Peyer's patch (tissue), 4 donors: Measurements from ENCODE around the gene TUB. TPM values are rescaled to one million over a fixed set of nuclear protein-coding genes. Genes with fewer than 3 reads are reported as not detected.

Experiments used
- DNase-seq, 3 donors: peaks; one replicate each; pipeline ENCODE4 v3.0.0-alpha.2; 2017 to 2019
- H3K27ac ChIP-seq, 4 donors: fragments of 200-600 bp; sonication (generic); one replicate each; pipeline ENCODE4 v1.5.1; 2016 to 2019
- H3K27me3 ChIP-seq, 2 donors: fragments of 200-600 bp; sonication (generic); one replicate each; pipeline ENCODE4 v1.5.1; 2019
- H3K36me3 ChIP-seq, 3 donors: fragments of 200-600 bp; sonication (generic); one replicate each; pipeline ENCODE4 v1.5.1; 2016 to 2019
- H3K4me1 ChIP-seq, 4 donors: fragments of 200-600 bp; sonication (generic); one replicate each; pipeline ENCODE4 v1.5.1; 2016 to 2019
- H3K4me3 ChIP-seq, 4 donors: fragments of 200-600 bp; sonication (generic); 1 replicate in 3 of 4; 2 replicates in 1 of 4; pipeline ENCODE4 v1.5.1; 2016 to 2019; ENCODE audit warnings: mild to moderate bottlenecking in 1 of 4
- H3K9me3 ChIP-seq, 4 donors: fragments of 200-600 bp; sonication (generic); one replicate each; pipeline ENCODE4 v1.5.1; 2016 to 2019; ENCODE audit warnings: mild to moderate bottlenecking in 1 of 4
- CTCF ChIP-seq, 6 experiments: fragments of 450-650 bp in 4 of 6; fragments of 200-600 bp in 2 of 6; sonication (generic) in 1 of 6; IDR thresholded peaks; one replicate each; pipeline ENCODE4 v1.5.1; 2017 to 2019; ENCODE audit warnings: antibody characterized with exemption in 6 of 6, mild to moderate bottlenecking in 3 of 6, moderate library complexity in 1 of 6
- POLR2A ChIP-seq, 2 donors: fragments of 450-650 bp; IDR thresholded peaks; one replicate each; pipeline ENCODE4 v1.5.1; 2017; ENCODE audit warnings: antibody characterized with exemption in 2 of 2, mild to moderate bottlenecking in 2 of 2, moderate library complexity in 2 of 2
- total RNA-seq, 4 donors: library from RNA; depleted of rRNA; stranded (reverse); fragments of >200 nt; gene quantifications; one replicate each; pipeline ENCODE4 v1.1.0, GENCODE V29; 2016

Gene TUB
- total RNA-seq, 4 donors from 2014 or later: 0.18 to 11.6 (median 2.4) TPM

- peak; percentile 29 to 76 (median 75) for DNase-seq
- Histone ChIP-seq H3K9me3 (no peaks in the 10 kb centered on the region), H3K4me1 (peaks cover 0 to 9% (median 3%) of the 10 kb centered on the region in 4 donors), H3K27ac (no peak overlapping the region), H3K27me3 (no peaks in the 10 kb centered on the region), H3K4me3 (no peak overlapping the region), H3K36me3 (no peaks in the 10 kb centered on the region)
- TF ChIP-seq POLR2A (IDR thresholded peaks at IDR 0.05) (no peak), CTCF (IDR thresholded peaks at IDR 0.05) (peak; percentile 65 to 84 (median 82))
These were observed 47.5 kb upstream of the TUB start for GRCh38 chr11:8033305-8034105.

- peaks cover 0 to 9% (median 3%) of the 10 kb centered on the region in 4 donors for H3K4me1 ChIP-seq
- no peaks in the 10 kb centered on the region for H3K36me3 ChIP-seq
- no peaks in the 10 kb centered on the region for H3K27me3 ChIP-seq
- TF ChIP-seq POLR2A (IDR thresholded peaks at IDR 0.05) (no peak), CTCF (IDR thresholded peaks at IDR 0.05) (no peak)
- H3K9me3 ChIP-seq: no peaks in the 10 kb centered on the region
- H3K4me3 ChIP-seq: no peak overlapping the region
- no peak overlapping the region for H3K27ac ChIP-seq
- DNase-seq: peak in 1 of 3 donors; percentile 30
These were observed 46.9 kb upstream of the TUB start for GRCh38 chr11:8034106-8034585.

DNA sequence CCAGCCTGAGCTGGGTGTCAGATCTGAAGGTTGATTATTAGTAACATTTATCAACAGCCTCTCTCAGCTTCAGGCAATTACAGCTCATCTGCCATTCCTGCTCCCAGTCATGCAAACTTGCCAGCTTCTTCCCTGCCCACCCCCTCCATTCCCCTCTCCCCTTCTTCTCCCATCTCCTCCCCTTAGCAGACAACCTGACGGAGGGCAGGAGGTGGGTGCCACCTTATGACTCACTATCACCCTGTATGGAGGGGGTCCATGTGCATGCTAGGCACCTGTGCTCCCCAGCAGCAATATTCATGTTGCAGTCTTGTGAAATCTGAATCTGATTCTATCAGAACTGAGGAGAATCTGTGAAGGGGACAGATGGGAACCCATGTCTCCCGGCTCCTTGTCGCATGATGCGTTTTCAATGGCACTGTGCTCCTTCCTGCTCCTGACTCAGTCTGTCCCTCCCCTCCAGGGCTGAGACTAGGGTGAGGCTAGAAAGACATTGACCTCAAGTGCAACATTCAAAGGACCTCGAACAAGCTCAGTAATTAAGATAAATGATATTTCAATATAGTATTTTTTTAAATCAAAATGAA is 46.3 kb upstream of the TUB start:
- peak in 1 of 3 donors; percentile 67 for DNase-seq

GRCh38 chr11:8035200-8035855 is 45.7 kb upstream of the TUB start:
- H3K27me3 ChIP-seq: no peaks in the 10 kb centered on the region
- DNase-seq: peak in 1 of 3 donors; percentile 40
- no peak overlapping the region for H3K27ac ChIP-seq
- H3K9me3 ChIP-seq: no peaks in the 10 kb centered on the region
- H3K36me3 ChIP-seq: no peaks in the 10 kb centered on the region
- H3K4me3 ChIP-seq: no peak overlapping the region
- peaks cover 0 to 9% (median 3%) of the 10 kb centered on the region in 4 donors for H3K4me1 ChIP-seq
- TF ChIP-seq CTCF (IDR thresholded peaks at IDR 0.05) (no peak), POLR2A (IDR thresholded peaks at IDR 0.05) (no peak)

More for the DNA sequence above, 46.3 kb upstream of the TUB start:
- Histone ChIP-seq H3K9me3 (no peaks in the 10 kb centered on the region), H3K4me1 (peaks cover 0 to 9% (median 3%) of the 10 kb centered on the region in 4 donors), H3K27ac (no peak overlapping the region), H3K4me3 (no peak overlapping the region), H3K36me3 (no peaks in the 10 kb centered on the region), H3K27me3 (no peaks in the 10 kb centered on the region)
- TF ChIP-seq CTCF (IDR thresholded peaks at IDR 0.05): no peak
- TF ChIP-seq POLR2A (IDR thresholded peaks at IDR 0.05): no peak

DNA sequence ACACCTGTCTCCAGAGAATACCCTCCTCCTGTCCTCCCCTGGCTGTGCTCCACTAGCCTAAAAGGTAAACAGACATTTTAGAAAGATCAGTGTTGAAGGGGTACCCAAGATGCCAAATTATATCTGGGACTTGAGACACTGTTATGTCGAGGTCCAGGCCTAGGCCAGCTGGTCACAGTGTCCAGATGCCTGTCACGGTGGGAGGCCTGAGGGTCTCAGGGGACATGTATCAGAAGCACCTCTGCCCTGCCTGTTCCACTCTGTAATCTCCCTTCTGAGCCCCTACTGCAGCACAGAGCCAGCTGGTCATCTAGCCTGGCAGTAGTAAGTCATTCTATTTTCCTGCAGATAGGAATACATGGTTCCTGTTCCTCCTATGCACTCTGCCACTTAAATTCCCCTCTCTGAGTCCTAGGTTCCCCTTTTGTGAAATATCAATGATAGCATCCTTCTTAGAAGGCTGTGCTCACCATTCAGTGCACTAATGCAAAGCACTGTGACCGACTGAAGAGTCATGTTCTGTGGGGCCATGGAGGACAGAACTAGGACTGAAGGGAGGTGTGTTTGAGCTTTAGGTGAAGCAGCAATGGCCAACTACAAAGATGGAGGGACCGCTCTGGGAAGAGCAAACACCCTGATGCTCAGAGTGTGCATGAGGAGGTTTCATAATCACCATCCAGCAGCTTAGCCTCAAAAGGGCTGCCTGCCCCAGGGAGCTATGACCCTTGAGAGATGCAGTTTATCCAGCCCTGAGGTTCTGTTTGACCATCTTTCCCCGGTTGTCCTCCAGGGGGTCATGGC is 44.8 kb upstream of the TUB start:
- no peak overlapping the region for H3K27ac ChIP-seq
- peak in 1 of 3 donors; percentile 24 for DNase-seq

More for the DNA sequence above, 44.8 kb upstream of the TUB start:
- H3K9me3 ChIP-seq: no peaks in the 10 kb centered on the region
- no peak for TF ChIP-seq CTCF (IDR thresholded peaks at IDR 0.05)
- TF ChIP-seq POLR2A (IDR thresholded peaks at IDR 0.05): no peak
- peaks cover 0 to 9% (median 3%) of the 10 kb centered on the region in 4 donors for H3K4me1 ChIP-seq
- H3K36me3 ChIP-seq: no peaks in the 10 kb centered on the region
- no peaks in the 10 kb centered on the region for H3K27me3 ChIP-seq
- no peak overlapping the region for H3K4me3 ChIP-seq
